Effector CD4-positive, alpha-beta T cell (primary cell): Measurements from ENCODE around the gene SYF2.

Source experiments
- DNase-seq: peaks from one replicate; pipeline ENCODE4 v3.0.0-alpha.2; 2020

The SYF2 gene

GRCh38 chr1:25182629-25183028 lies 49.7 kb downstream of the SYF2 start:
- no peak for DNase-seq

GRCh38 chr1:25180996-25181395 lies 51.3 kb downstream of the SYF2 start:
- no peak for DNase-seq

- DNase-seq: no peak
Observed at GRCh38 chr1:25178917-25179561, 53.3 kb downstream of the SYF2 start.

GRCh38 chr1:25174730-25175612 lies 57.3 kb downstream of the SYF2 start:
- no peak for DNase-seq

- no peak for DNase-seq
Observed at GRCh38 chr1:25174363-25174729, 58.0 kb downstream of the SYF2 start.

- DNase-seq: no peak
Observed at GRCh38 chr1:25173809-25174340, 58.4 kb downstream of the SYF2 start.
